Endothelial cell of umbilical vein (primary cell): ENCODE data around the gene PEAK3. TPM values are rescaled to one million over a fixed set of nuclear protein-coding genes. Genes with fewer than 3 reads are reported as not detected.

Experiments
- BruUV-seq: library from RNA; stranded (reverse); fragments of 400-500 nt; replicated peaks from 2 replicates; lab custom pipeline; 2021; lab: Mats Ljungman, UMichigan
- CTCF ChIA-PET: fragments of 300-600, 350-600 bp; sonication (Branson Sonifier 250); formaldehyde crosslinking; loops from one replicate; lab custom pipeline; 2021; ENCODE audit warnings: antibody characterized with exemption, inconsistent platforms; lab: Charles Lee
- POLR2A ChIA-PET: fragments of 300-600, 350-600 bp; sonication (Branson Sonifier 250); formaldehyde crosslinking; loops from one replicate; lab custom pipeline; 2021; ENCODE audit warnings: antibody characterized with exemption, inconsistent platforms; lab: Charles Lee
- DNase-seq: peaks from one replicate; pipeline ENCODE4 v3.0.0-alpha.2; 2011; ENCODE audit warnings: low read depth, low spot score
- FAIRE-seq: peaks from 2 replicates; lab custom pipeline; 2011; peaks lifted over from hg19 to GRCh38; lab: Jason Lieb, UNC
- H2AFZ ChIP-seq: 2 replicates; pipeline ENCODE4 v1.6.0; 2012; ENCODE audit warnings: low read depth, low read length, control low read depth, inconsistent platforms
- H3K27ac ChIP-seq: 2 replicates; pipeline ENCODE4 v1.5.1; 2011; ENCODE audit warnings: low read depth, mild to moderate bottlenecking, control low read depth, low read length, moderate library complexity; ENCODE audit not compliant: insufficient read depth
- H3K27me3 ChIP-seq, 2 experiments: 2 replicates each; pipeline versions ENCODE4 v1.6.0 to v1.6.1; 2011; ENCODE audit warnings: low read length in 2 of 2, mixed read lengths in 1 of 2; ENCODE audit not compliant: control insufficient read depth in 2 of 2, insufficient read depth in 2 of 2
- H3K36me3 ChIP-seq, 2 experiments: 2 replicates in 1 of 2; 3 replicates in 1 of 2; pipeline ENCODE4 v1.5.1; 2011; ENCODE audit warnings: low read length in 2 of 2, mild to moderate bottlenecking in 1 of 2, moderate library complexity in 1 of 2; ENCODE audit not compliant: control insufficient read depth in 2 of 2, insufficient read depth in 2 of 2; ENCODE audit errors: extremely low read depth in 1 of 2
- H3K4me1 ChIP-seq: 3 replicates; pipeline ENCODE4 v1.5.1; 2011; ENCODE audit warnings: mild to moderate bottlenecking, low read length; ENCODE audit not compliant: control insufficient read depth, insufficient read depth; ENCODE audit errors: extremely low read depth
- H3K4me2 ChIP-seq: 2 replicates; pipeline ENCODE4 v1.6.1; 2011; ENCODE audit warnings: low read length, control low read depth, mixed read lengths; ENCODE audit not compliant: insufficient read depth
- H3K4me3 ChIP-seq, 3 experiments: fragments of 200-600 bp in 1 of 3; sonication (generic), shearing (Covaris generic) in 1 of 3; replicated peaks in 1 of 3; 2 replicates each; pipeline ENCODE4 v1.5.1; 2011 to 2016; ENCODE audit warnings: control low read depth in 3 of 3, low read length in 3 of 3, mild to moderate bottlenecking in 2 of 3, inconsistent platforms in 1 of 3, low read depth in 1 of 3, moderate library complexity in 1 of 3; ENCODE audit not compliant: insufficient read depth in 1 of 3
- H3K79me2 ChIP-seq: 2 replicates; pipeline ENCODE4 v1.6.0; 2012; ENCODE audit warnings: low read length, inconsistent platforms; ENCODE audit not compliant: control insufficient read depth, insufficient read depth
- H3K9ac ChIP-seq: replicated peaks from 2 replicates; pipeline ENCODE3; 2011; ENCODE audit warnings: low read length, control low read depth; ENCODE audit not compliant: insufficient read depth; ENCODE audit errors: extremely low read depth
- H3K9me1 ChIP-seq: replicated peaks from 3 replicates; pipeline ENCODE4 v1.6.0; 2011; ENCODE audit warnings: mild to moderate bottlenecking, low read length; ENCODE audit not compliant: control insufficient read depth, insufficient read depth; ENCODE audit errors: extremely low read depth
- H3K9me3 ChIP-seq: replicated peaks from 2 replicates; pipeline ENCODE4 v1.5.1; 2012; ENCODE audit warnings: low read length, inconsistent platforms; ENCODE audit not compliant: control insufficient read depth, insufficient read depth
- H4K20me1 ChIP-seq: replicated peaks from 2 replicates; pipeline ENCODE3; 2011; ENCODE audit warnings: mild to moderate bottlenecking, low read length; ENCODE audit not compliant: control insufficient read depth, insufficient read depth; ENCODE audit errors: extremely low read depth
- CTCF ChIP-seq, 2 donors: IDR thresholded peaks; 1 replicate in 1 of 2; 2 replicates in 1 of 2; pipeline ENCODE4 v1.5.1; 2011; ENCODE audit warnings: low read length in 2 of 2, mild to moderate bottlenecking in 2 of 2, moderate library complexity in 2 of 2, control low read depth in 1 of 2, inconsistent platforms in 1 of 2, low read depth in 1 of 2; ENCODE audit not compliant: insufficient read depth in 1 of 2; ENCODE audit errors: extremely low read depth in 1 of 2
- EZH2 ChIP-seq: IDR thresholded peaks from 2 replicates; pipeline ENCODE4 v1.6.1; 2012; ENCODE audit warnings: borderline replicate concordance, low read depth, mild to moderate bottlenecking, moderate library complexity, low read length, inconsistent platforms; ENCODE audit not compliant: severe bottlenecking
- FOS ChIP-seq: IDR thresholded peaks from 2 replicates; pipeline ENCODE4 v1.6.1; 2011; ENCODE audit warnings: mild to moderate bottlenecking, low read length, moderate library complexity, borderline replicate concordance; ENCODE audit not compliant: insufficient read depth
- GATA2 ChIP-seq: IDR thresholded peaks from 2 replicates; pipeline ENCODE4 v1.7.0; 2011; ENCODE audit warnings: low read depth, mild to moderate bottlenecking, moderate library complexity, mixed read lengths, low read length; ENCODE audit not compliant: insufficient read length, insufficient read depth
- JUN ChIP-seq: IDR thresholded peaks from 2 replicates; pipeline ENCODE4 v1.6.1; 2011; ENCODE audit warnings: borderline replicate concordance, low read depth; ENCODE audit not compliant: insufficient read length, insufficient read depth
- MAX ChIP-seq: IDR thresholded peaks from 2 replicates; pipeline ENCODE4 v1.6.1; 2011; ENCODE audit not compliant: insufficient read depth, insufficient read length
- MYC ChIP-seq: IDR thresholded peaks from one replicate; pipeline ENCODE4 v1.6.1; 2011; ENCODE audit warnings: mild to moderate bottlenecking, low read depth, low read length
- POLR2A ChIP-seq: IDR thresholded peaks from 2 replicates; pipeline ENCODE4 v1.6.1; 2012; ENCODE audit warnings: low read depth, mild to moderate bottlenecking, control low read depth, low read length
- POLR2AphosphoS5 ChIP-seq: IDR thresholded peaks from 2 replicates; pipeline ENCODE4 v1.6.1; 2012; ENCODE audit warnings: low read depth, mild to moderate bottlenecking, control low read depth, low read length, moderate library complexity; ENCODE audit not compliant: insufficient read depth
- dilution Hi-C: fragments of 300-500 bp; cut with MboI; formaldehyde crosslinking; loops from one replicate; pipeline ENCODE4 v1.15.0; 2019; ENCODE audit warnings: low sequenced_read_pairs; ENCODE audit not compliant: extremely low pct_ligation_motif_present
- intact Hi-C: fragments of 100-400 bp; cut with micrococcal nuclease; formaldehyde crosslinking; loops from one replicate; pipeline ENCODE4 v1.10.0; 2022
- polyA plus RNA-seq, 4 experiments: library from polyadenylated mRNA; depleted of rRNA in 3 of 4; stranded (reverse) in 3 of 4; unstranded in 1 of 4; fragments of >200 nt; gene quantifications; 2 replicates each; pipeline versions ENCODE4 v1.2.1 to v1.2.3, GENCODE V29; 2011 to 2012; ENCODE audit warnings: missing spikeins in 1 of 4
- total RNA-seq: library from RNA; stranded (reverse); gene quantifications from 2 replicates; pipeline ENCODE4 v1.2.3, GENCODE V29; 2021

PEAK3 gene
- total and polyA plus RNA-seq, 2 donors (not counting 3 experiments of a cell fraction or from before 2014, with no cell fraction given): 0.03 TPM; not detected in 1

- Histone ChIP-seq H3K4me3 (no peak overlapping the region), H3K27ac (no peak overlapping the region), H3K9me3 (no peaks in the 10 kb centered on the region), H3K4me1 (peaks cover 7% of the 10 kb centered on the region), H3K36me3 (peaks cover 0 to 13% of the 10 kb centered on the region in 2 experiments), H3K9ac (no peak overlapping the region), H3K27me3 (no peaks in the 10 kb centered on the region), H4K20me1 (no peaks in the 10 kb centered on the region), H3K4me2 (no peak overlapping the region), H3K79me2 (peaks cover 22% of the 10 kb centered on the region), H3K9me1 (no peaks in the 10 kb centered on the region), H2AFZ (no peak overlapping the region)
- DNase-seq: no peak
- intact Hi-C loops: no loop called here
- no TSS peak for BruUV-seq
- POLR2A ChIA-PET: no interaction called here
- dilution Hi-C loops: no loop called here
- CTCF ChIA-PET: no interaction called here
- no peak for FAIRE-seq
- TF ChIP-seq FOS (no peak), POLR2A (no peak), EZH2 (no peak), GATA2 (no peak), MAX (no peak), MYC (no peak), CTCF (IDR thresholded peaks at IDR 0.05; ENCODE audit: extremely low read depth in 1 of 2, insufficient read depth in 1 of 2, low read depth in 1 of 2, low read length in 2 of 2) (no peak), JUN (no peak), POLR2AphosphoS5 (no peak)
Measured at GRCh38 chr19:2323707-2324106, 41.7 kb upstream of the PEAK3 start.
